ENCODE measurements around the gene RPL23. TPM values are rescaled to one million over a fixed set of nuclear protein-coding genes. Genes with fewer than 3 reads are reported as not detected.
A peak's percentile ranks its signal among the peaks of the same experiment; 100 is the strongest.

Gene RPL23
- total and polyA plus RNA-seq, 9 of the 15 experiments (the other 6 are each of a cell fraction or from before 2014, with no cell fraction given) = 1,745 to 3,667 (median 3,096) TPM

DNA sequence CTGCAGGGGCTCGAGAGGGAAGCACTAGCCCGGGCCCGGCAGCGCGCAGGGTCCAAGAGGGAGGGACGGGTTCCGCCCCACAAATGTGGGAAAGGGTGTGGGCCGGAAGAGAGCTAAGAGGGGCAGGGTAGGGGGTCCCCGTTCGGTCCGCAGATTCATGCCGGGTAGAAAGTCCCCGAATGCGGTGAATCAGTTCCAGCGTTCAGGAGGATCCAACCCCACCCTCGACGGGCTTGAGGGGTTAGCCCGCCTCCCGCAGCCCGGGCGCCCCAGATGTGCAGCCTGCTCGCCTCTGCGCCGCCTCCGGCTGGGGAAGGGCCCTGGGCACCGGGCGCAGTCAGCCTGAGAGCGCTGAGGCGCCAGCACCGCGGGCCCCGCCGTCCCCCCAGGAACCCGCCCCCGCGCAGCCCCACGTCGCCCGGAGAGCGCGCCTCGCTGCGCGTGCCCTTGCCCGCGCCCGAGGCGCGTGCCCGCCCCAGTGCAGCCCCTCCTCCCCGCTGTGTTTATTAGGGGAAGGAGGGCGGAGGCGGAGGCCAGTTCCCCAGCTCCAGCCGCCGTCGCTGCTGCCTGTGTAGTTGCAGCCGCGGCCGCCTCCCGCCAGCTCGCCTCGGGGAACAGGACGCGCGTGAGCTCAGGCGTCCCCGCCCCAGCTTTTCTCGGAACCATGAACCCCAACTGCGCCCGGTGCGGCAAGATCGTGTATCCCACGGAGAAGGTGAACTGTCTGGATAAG, 16.2 kb upstream of the RPL23 start, which contains the start of gene LASP1 (continued):
- TF ChIP-seq ZBTB26 (CRISPR knock-in tag; IDR thresholded peaks at IDR 0.05) (no peak), YBX1 (IDR thresholded peaks at IDR 0.05) (no peak), CHD4 (IDR thresholded peaks at IDR 0.05; ENCODE audit: insufficient read depth, insufficient replicate concordance, low read depth, low read length, poor library complexity, severe bottlenecking) (no peak), L3MBTL2 (IDR thresholded peaks at IDR 0.05) (0 out of 2 replicates have a peak, but pooled peaks have one; percentile 29), ZNF212 (CRISPR knock-in tag; IDR thresholded peaks at IDR 0.05) (peak; percentile 12; the same call in 1 of the 2 replicates), RHOXF2B (CRISPR knock-in tag; conservative IDR thresholded peaks at IDR 0.05) (no peak), NBN (IDR thresholded peaks at IDR 0.05; ENCODE audit: low read depth) (0 out of 2 replicates have a peak, but pooled peaks have one; percentile 66), TAL1 (IDR thresholded peaks at IDR 0.05) (no peak), MED1 (CRISPR knock-in tag; IDR thresholded peaks at IDR 0.05; ENCODE audit: borderline replicate concordance) (no peak), FOS (IDR thresholded peaks at IDR 0.05; ENCODE audit: extremely low read depth, insufficient read length) (no peak), MCM7 (IDR thresholded peaks at IDR 0.05) (no peak), HNRNPL (IDR thresholded peaks at IDR 0.05; ENCODE audit: low read depth, low read length) (peak; percentile 75; the same call in 1 of the 2 replicates), NFXL1 (CRISPR knock-in tag; IDR thresholded peaks at IDR 0.05) (no peak), FOXP4 (CRISPR knock-in tag; IDR thresholded peaks at IDR 0.05; ENCODE audit: borderline replicate concordance) (no peak), ZNF589 (CRISPR knock-in tag; IDR thresholded peaks at IDR 0.05; ENCODE audit: low read depth) (peak; percentile 81), CEBPG (CRISPR knock-in tag; IDR thresholded peaks at IDR 0.05) (peak; percentile 16; the same call in 1 of the 2 replicates), CEBPG (tag; conservative IDR thresholded peaks at IDR 0.05 in 1 of 2, IDR thresholded peaks at IDR 0.05 in 1 of 2) (0 out of 4 replicates have a peak, but pooled peaks of 1 of the 2 experiments have one; percentile 5), DACH1 (IDR thresholded peaks at IDR 0.05; ENCODE audit: partially characterized antibody) (no peak), UBTF (IDR thresholded peaks at IDR 0.05; ENCODE audit: borderline replicate concordance in 1 of 2, low read depth in 2 of 2, low read length in 2 of 2) (peak in 1 of 2 experiments; percentile 70; a peak in 2 of 4 replicates), SAFB (IDR thresholded peaks at IDR 0.05; ENCODE audit: borderline replicate concordance, low read depth, low read length) (no peak), RBBP5 (IDR thresholded peaks at IDR 0.05; ENCODE audit: borderline replicate concordance, insufficient read depth, low read length, poor library complexity, severe bottlenecking) (peak; percentile 75), PURB (CRISPR knock-in tag; IDR thresholded peaks at IDR 0.05; ENCODE audit: low read depth) (no peak), FOXA3 (CRISPR knock-in tag; conservative IDR thresholded peaks at IDR 0.05 in 1 of 2, IDR thresholded peaks at IDR 0.05 in 1 of 2) (no peak)
